ENCODE measurements around the gene ACSL5.
"Not testable (repeated sequence)": the region's sequence is repeated elsewhere in the genome, so short reads cannot be mapped to it uniquely, and the experiment has no call there.

Gene ACSL5

GRCh38 chr10:112365014-112365432, 8.9 kb upstream of the ACSL5 start:
- Histone ChIP-seq H3K27me3 (ENCODE audit: control insufficient read depth in 1 of 2, insufficient read depth in 2 of 2, low read length in 2 of 2) (no peaks in the 10 kb centered on the region), H3K36me3 (ENCODE audit: control insufficient read depth in 2 of 2, insufficient read depth in 2 of 2, low read length in 2 of 2) (no peaks in the 10 kb centered on the region), H3K4me3 (ENCODE audit: low read length in 2 of 2) (no peak overlapping the region), H3K9me3 (ENCODE audit: control insufficient read depth in 2 of 2, low read length in 2 of 2) (no peaks in the 10 kb centered on the region), H3K27ac (ENCODE audit: low read length) (no peak overlapping the region), H3K9ac (ENCODE audit: low read length in 2 of 2) (no peak overlapping the region), H3K4me1 (ENCODE audit: control insufficient read depth, insufficient read depth, low read length) (peaks cover 2% of the 10 kb centered on the region)

GRCh38 chr10:112365451-112365850, 8.5 kb upstream of the ACSL5 start:
- Histone ChIP-seq H3K36me3 (ENCODE audit: control insufficient read depth in 2 of 2, insufficient read depth in 2 of 2, low read length in 2 of 2) (no peaks in the 10 kb centered on the region), H3K27ac (ENCODE audit: low read length) (no peak overlapping the region), H3K4me3 (ENCODE audit: low read length in 2 of 2) (no peak overlapping the region), H3K27me3 (ENCODE audit: control insufficient read depth in 1 of 2, insufficient read depth in 2 of 2, low read length in 2 of 2) (no peaks in the 10 kb centered on the region), H3K9ac (ENCODE audit: low read length in 2 of 2) (no peak overlapping the region), H3K4me1 (ENCODE audit: control insufficient read depth, insufficient read depth, low read length) (peaks cover 2% of the 10 kb centered on the region), H3K9me3 (ENCODE audit: control insufficient read depth in 2 of 2, low read length in 2 of 2) (no peaks in the 10 kb centered on the region)

GRCh38 chr10:112366992-112367391, 6.9 kb upstream of the ACSL5 start:
- H3K27ac ChIP-seq (ENCODE audit: low read length) = no peak overlapping the region
- no peak overlapping the region for H3K4me3 ChIP-seq (ENCODE audit: low read length in 2 of 2)
- H3K9me3 ChIP-seq (ENCODE audit: control insufficient read depth in 2 of 2, low read length in 2 of 2) = no peaks in the 10 kb centered on the region
- no peak overlapping the region for H3K9ac ChIP-seq (ENCODE audit: low read length in 2 of 2)
- peaks cover 2% of the 10 kb centered on the region for H3K4me1 ChIP-seq (ENCODE audit: control insufficient read depth, insufficient read depth, low read length)
- no peaks in the 10 kb centered on the region for H3K27me3 ChIP-seq (ENCODE audit: control insufficient read depth in 1 of 2, insufficient read depth in 2 of 2, low read length in 2 of 2)
- no peaks in the 10 kb centered on the region for H3K36me3 ChIP-seq (ENCODE audit: control insufficient read depth in 2 of 2, insufficient read depth in 2 of 2, low read length in 2 of 2)

- H3K4me3 ChIP-seq (ENCODE audit: low read length in 2 of 2) = no peak overlapping the region
- H3K27ac ChIP-seq (ENCODE audit: low read length) = no peak overlapping the region
- H3K9ac ChIP-seq (ENCODE audit: low read length in 2 of 2) = no peak overlapping the region
- H3K27me3 ChIP-seq (ENCODE audit: control insufficient read depth in 1 of 2, insufficient read depth in 2 of 2, low read length in 2 of 2) = peaks cover 0 to 1% of the 10 kb centered on the region in 2 donors
- H3K4me1 ChIP-seq (ENCODE audit: control insufficient read depth, insufficient read depth, low read length) = peaks cover 2% of the 10 kb centered on the region
- H3K36me3 ChIP-seq (ENCODE audit: control insufficient read depth in 2 of 2, insufficient read depth in 2 of 2, low read length in 2 of 2) = no peaks in the 10 kb centered on the region
- H3K9me3 ChIP-seq (ENCODE audit: control insufficient read depth in 2 of 2, low read length in 2 of 2) = no peaks in the 10 kb centered on the region
Observed at GRCh38 chr10:112367516-112367915, 6.4 kb upstream of the ACSL5 start.

GRCh38 chr10:112369495-112370423, 4.2 kb upstream of the ACSL5 start:
- Histone ChIP-seq H3K9ac (ENCODE audit: low read length in 2 of 2) (no peak overlapping the region), H3K4me3 (ENCODE audit: low read length in 2 of 2) (no peak overlapping the region), H3K4me1 (ENCODE audit: control insufficient read depth, insufficient read depth, low read length) (no peaks in the 10 kb centered on the region), H3K9me3 (ENCODE audit: control insufficient read depth in 2 of 2, low read length in 2 of 2) (no peaks in the 10 kb centered on the region), H3K27me3 (ENCODE audit: control insufficient read depth in 1 of 2, insufficient read depth in 2 of 2, low read length in 2 of 2) (peaks cover 0 to 2% of the 10 kb centered on the region in 2 donors), H3K36me3 (ENCODE audit: control insufficient read depth in 2 of 2, insufficient read depth in 2 of 2, low read length in 2 of 2) (no peaks in the 10 kb centered on the region), H3K27ac (ENCODE audit: low read length) (no peak overlapping the region)

- Histone ChIP-seq H3K27me3 (ENCODE audit: control insufficient read depth in 1 of 2, insufficient read depth in 2 of 2, low read length in 2 of 2) (peaks cover 0 to 4% of the 10 kb centered on the region in 2 donors), H3K36me3 (ENCODE audit: control insufficient read depth in 2 of 2, insufficient read depth in 2 of 2, low read length in 2 of 2) (no peaks in the 10 kb centered on the region), H3K9me3 (ENCODE audit: control insufficient read depth in 2 of 2, low read length in 2 of 2) (no peaks in the 10 kb centered on the region), H3K27ac (ENCODE audit: low read length) (no peak overlapping the region), H3K4me1 (ENCODE audit: control insufficient read depth, insufficient read depth, low read length) (no peaks in the 10 kb centered on the region), H3K4me3 (ENCODE audit: low read length in 2 of 2) (no peak overlapping the region), H3K9ac (ENCODE audit: low read length in 2 of 2) (no peak overlapping the region)
Observed at GRCh38 chr10:112370424-112370819, 3.5 kb upstream of the ACSL5 start.

- H3K4me3 ChIP-seq (ENCODE audit: low read length in 2 of 2); H3K27me3 ChIP-seq (ENCODE audit: control insufficient read depth in 1 of 2, insufficient read depth in 2 of 2, low read length in 2 of 2); H3K4me1 ChIP-seq (ENCODE audit: control insufficient read depth, insufficient read depth, low read length); H3K9ac ChIP-seq (ENCODE audit: low read length in 2 of 2); H3K9me3 ChIP-seq (ENCODE audit: control insufficient read depth in 2 of 2, low read length in 2 of 2); H3K27ac ChIP-seq (ENCODE audit: low read length); H3K36me3 ChIP-seq (ENCODE audit: control insufficient read depth in 2 of 2, insufficient read depth in 2 of 2, low read length in 2 of 2): not testable (repeated sequence)
Observed at GRCh38 chr10:112371326-112371725, 2.6 kb upstream of the ACSL5 start.

GRCh38 chr10:112372182-112372810, 1.6 kb upstream of the ACSL5 start:
- H3K9me3 ChIP-seq (ENCODE audit: control insufficient read depth in 2 of 2, low read length in 2 of 2); H3K27ac ChIP-seq (ENCODE audit: low read length); H3K27me3 ChIP-seq (ENCODE audit: control insufficient read depth in 1 of 2, insufficient read depth in 2 of 2, low read length in 2 of 2); H3K9ac ChIP-seq (ENCODE audit: low read length in 2 of 2); H3K36me3 ChIP-seq (ENCODE audit: control insufficient read depth in 2 of 2, insufficient read depth in 2 of 2, low read length in 2 of 2); H3K4me1 ChIP-seq (ENCODE audit: control insufficient read depth, insufficient read depth, low read length); H3K4me3 ChIP-seq (ENCODE audit: low read length in 2 of 2): not testable (repeated sequence)

GRCh38 chr10:112374724-112375541, 1.0 kb downstream of the ACSL5 start:
- no peak overlapping the region for H3K9ac ChIP-seq (ENCODE audit: low read length in 2 of 2)
- H3K4me3 ChIP-seq (ENCODE audit: low read length in 2 of 2) = no peak overlapping the region
- H3K27ac ChIP-seq (ENCODE audit: low read length) = no peak overlapping the region

GRCh38 chr10:112375721-112376395, 1.9 kb downstream of the ACSL5 start:
- H3K9ac ChIP-seq (ENCODE audit: low read length in 2 of 2) = peak overlapping the region; percentile 53 to 60
- no peaks in the 10 kb centered on the region for H3K9me3 ChIP-seq (ENCODE audit: control insufficient read depth in 2 of 2, low read length in 2 of 2)
- peak overlapping the region; percentile 48 to 61 for H3K4me3 ChIP-seq (ENCODE audit: low read length in 2 of 2)

More at GRCh38 chr10:112374724-112375541, 1.0 kb downstream of the ACSL5 start:
- Histone ChIP-seq H3K27me3 (ENCODE audit: control insufficient read depth in 1 of 2, insufficient read depth in 2 of 2, low read length in 2 of 2) (peaks cover 0 to 6% of the 10 kb centered on the region in 2 donors), H3K9me3 (ENCODE audit: control insufficient read depth in 2 of 2, low read length in 2 of 2) (no peaks in the 10 kb centered on the region), H3K4me1 (ENCODE audit: control insufficient read depth, insufficient read depth, low read length) (peaks cover 5% of the 10 kb centered on the region), H3K36me3 (ENCODE audit: control insufficient read depth in 2 of 2, insufficient read depth in 2 of 2, low read length in 2 of 2) (no peaks in the 10 kb centered on the region)

More at GRCh38 chr10:112375721-112376395, 1.9 kb downstream of the ACSL5 start:
- peak overlapping the region; percentile 18 for H3K27ac ChIP-seq (ENCODE audit: low read length)
- peaks cover 5% of the 10 kb centered on the region for H3K4me1 ChIP-seq (ENCODE audit: control insufficient read depth, insufficient read depth, low read length)
- H3K36me3 ChIP-seq (ENCODE audit: control insufficient read depth in 2 of 2, insufficient read depth in 2 of 2, low read length in 2 of 2) = no peaks in the 10 kb centered on the region
- H3K27me3 ChIP-seq (ENCODE audit: control insufficient read depth in 1 of 2, insufficient read depth in 2 of 2, low read length in 2 of 2) = peaks cover 0 to 6% of the 10 kb centered on the region in 2 donors

Data from stomach smooth muscle (tissue), 2 donors.